Mesodermal cell (in vitro differentiated cells): Measurements from ENCODE around the gene SMARCA5.
"Not testable (repeated sequence)": the region's sequence is repeated elsewhere in the genome, so short reads cannot be mapped to it uniquely, and the experiment has no call there.

Source experiments
- H3K27ac ChIP-seq: 2 replicates; pipeline ENCODE4 v1.7.0; 2013; ENCODE audit warnings: mild to moderate bottlenecking, low read depth, low read length, moderate library complexity; ENCODE audit not compliant: severe bottlenecking
- H3K36me3 ChIP-seq: 2 replicates; pipeline ENCODE4 v1.7.1; 2013; ENCODE audit warnings: mild to moderate bottlenecking, low read length, moderate library complexity; ENCODE audit not compliant: control insufficient read depth, insufficient read depth
- H3K4me1 ChIP-seq: one replicate; pipeline ENCODE4 v1.7.1; 2013; ENCODE audit warnings: mild to moderate bottlenecking, low read length; ENCODE audit not compliant: insufficient read depth, control insufficient read depth, poor library complexity, severe bottlenecking
- H3K4me3 ChIP-seq: 2 replicates; pipeline ENCODE4 v1.7.0; 2013; ENCODE audit warnings: low read length, control low read depth, mild to moderate bottlenecking; ENCODE audit not compliant: insufficient read depth, poor library complexity, severe bottlenecking; ENCODE audit errors: extremely low read depth
- H3K9me3 ChIP-seq: 2 replicates; pipeline ENCODE4 v1.7.1; 2013; ENCODE audit warnings: mild to moderate bottlenecking, low read length, moderate library complexity; ENCODE audit not compliant: control insufficient read depth
- WGBS, 2 experiments: methylation state at CpG; one replicate each; pipeline ENCODE4 v1.1.5; 2013; ENCODE audit warnings: missing lambda C conversion rate in 2 of 2; ENCODE audit not compliant: insufficient coverage in 2 of 2; 5-methylcytosine and 5-hydroxymethylcytosine counted together

The SMARCA5 gene

GRCh38 chr4:143506031-143506430, 7.5 kb upstream of the SMARCA5 start:
- H3K4me3 ChIP-seq: no peak overlapping the region
- H3K9me3 ChIP-seq: no peaks in the 10 kb centered on the region
- H3K27ac ChIP-seq: no peak overlapping the region
- WGBS, 2 experiments: 80% methylated on average over 1 of the region's 1 CpG; no CpG with 5 or more reads in 1 of the 2 experiments
- no peaks in the 10 kb centered on the region for H3K36me3 ChIP-seq
- H3K4me1 ChIP-seq: no peaks in the 10 kb centered on the region

- no peaks in the 10 kb centered on the region for H3K4me1 ChIP-seq
- H3K36me3 ChIP-seq: no peaks in the 10 kb centered on the region
- WGBS, 2 experiments: 94% methylated on average over 2 to 5 of the region's 7 CpGs
- no peak overlapping the region for H3K27ac ChIP-seq
- no peaks in the 10 kb centered on the region for H3K9me3 ChIP-seq
- no peak overlapping the region for H3K4me3 ChIP-seq
Observed at GRCh38 chr4:143511906-143512305, 1.6 kb upstream of the SMARCA5 start.

DNA sequence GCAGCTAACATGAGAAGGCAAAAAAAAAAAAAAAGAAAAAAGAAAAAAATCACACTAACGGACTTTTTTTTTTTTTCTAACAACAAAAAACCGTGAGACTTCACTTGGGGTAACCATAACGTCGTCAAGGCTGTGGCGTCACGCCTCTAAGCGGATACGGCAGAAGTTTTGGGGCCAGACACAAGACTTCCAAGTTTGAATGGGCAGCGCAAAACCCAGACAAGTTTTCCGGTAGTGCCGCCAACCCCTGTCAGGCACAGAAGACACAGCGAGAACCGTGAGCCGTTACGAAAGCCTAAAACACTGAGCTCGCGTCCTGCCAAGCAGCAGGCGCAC, 556 bp upstream of the SMARCA5 start:
- Histone ChIP-seq H3K27ac (peak overlapping the region; percentile 97), H3K4me3 (peak overlapping the region; percentile 88), H3K36me3 (peaks cover 9% of the 10 kb centered on the region), H3K4me1 (no peaks in the 10 kb centered on the region), H3K9me3 (no peaks in the 10 kb centered on the region)
- 1% methylated on average over 15 to 17 of the region's 18 CpGs for WGBS, 2 experiments

DNA sequence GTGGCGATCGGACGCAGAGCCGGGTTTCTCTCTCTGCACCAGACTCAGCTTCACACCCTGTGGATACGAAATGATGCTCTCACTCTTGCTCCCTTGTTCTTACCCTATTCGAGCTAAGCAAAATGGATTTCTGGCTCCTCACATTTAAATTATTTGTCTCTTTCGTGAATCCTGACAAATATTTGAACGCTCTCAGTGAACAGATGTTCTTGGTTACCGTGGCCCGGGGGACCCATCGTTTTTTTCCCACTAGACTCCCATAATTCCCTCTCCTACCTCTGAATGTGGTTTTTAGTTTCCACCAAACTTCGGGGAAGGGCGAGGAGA, 630 bp downstream of the SMARCA5 start:
- H3K36me3 ChIP-seq: peaks cover 16% of the 10 kb centered on the region
- 0% methylated on average over 10 to 11 of the region's 13 CpGs for WGBS, 2 experiments
- peak overlapping the region; percentile 97 for H3K27ac ChIP-seq
- peak overlapping the region; percentile 88 for H3K4me3 ChIP-seq
- H3K4me1 ChIP-seq: no peaks in the 10 kb centered on the region
- H3K9me3 ChIP-seq: no peaks in the 10 kb centered on the region

DNA sequence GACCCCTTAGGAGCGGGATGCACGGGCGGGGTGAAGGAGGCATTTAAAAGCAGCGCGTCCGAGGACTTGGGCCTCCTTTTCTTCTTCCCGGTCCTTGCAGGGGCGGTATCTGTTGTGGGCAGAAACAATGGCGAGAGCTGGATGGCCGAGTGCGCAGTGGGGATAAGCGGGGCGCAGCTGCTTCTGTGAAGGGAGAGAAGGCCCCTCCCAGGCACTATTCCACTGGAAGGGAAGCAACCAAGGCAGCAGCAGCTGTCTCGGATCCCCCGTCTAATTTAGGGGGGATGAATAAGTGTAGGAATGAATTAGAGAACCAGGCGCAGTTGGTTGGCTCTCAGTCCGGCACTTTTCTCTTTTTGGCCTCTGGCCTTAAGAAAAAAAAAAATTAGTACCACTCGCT, 995 bp downstream of the SMARCA5 start:
- H3K9me3 ChIP-seq: no peaks in the 10 kb centered on the region
- H3K4me3 ChIP-seq: peak overlapping the region; percentile 88
- H3K36me3 ChIP-seq: peaks cover 20% of the 10 kb centered on the region
- 1 to 2% methylated on average over 8 to 13 of the region's 18 CpGs for WGBS, 2 experiments
- no peaks in the 10 kb centered on the region for H3K4me1 ChIP-seq
- peak overlapping the region; percentile 97 for H3K27ac ChIP-seq

DNA sequence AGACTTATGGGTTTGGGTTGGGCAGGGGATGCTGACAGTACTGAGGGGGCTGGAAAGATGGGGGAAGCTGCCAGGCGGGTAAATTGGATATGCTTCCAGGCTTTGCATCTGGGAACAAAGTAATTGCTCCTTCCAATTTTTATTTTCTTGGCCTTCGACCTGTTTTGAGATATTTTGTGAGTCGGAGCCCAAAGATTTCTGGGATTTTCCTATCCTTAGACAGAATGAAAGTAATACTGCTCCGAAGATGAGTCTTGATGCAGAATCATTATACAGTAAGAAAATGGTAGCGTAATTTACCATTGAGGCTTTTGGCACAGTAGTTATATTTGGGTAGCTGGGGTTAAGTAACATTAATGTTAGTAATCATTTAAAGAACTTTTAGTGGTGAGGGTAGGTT, 1.4 kb downstream of the SMARCA5 start:
- Histone ChIP-seq H3K4me1 (no peaks in the 10 kb centered on the region), H3K36me3 (peaks cover 24% of the 10 kb centered on the region), H3K27ac (peak overlapping the region; percentile 97), H3K4me3 (peak overlapping the region; percentile 88), H3K9me3 (no peaks in the 10 kb centered on the region)
- 0 to 19% methylated on average over 1 to 2 of the region's 5 CpGs for WGBS, 2 experiments

GRCh38 chr4:143515905-143516304, 2.4 kb downstream of the SMARCA5 start:
- H3K4me3 ChIP-seq: peak overlapping the region; percentile 88
- H3K36me3 ChIP-seq: peaks cover 32% of the 10 kb centered on the region
- H3K27ac ChIP-seq: no peak overlapping the region

GRCh38 chr4:143517764-143518163, 4.3 kb downstream of the SMARCA5 start:
- no peak overlapping the region for H3K27ac ChIP-seq
- H3K36me3 ChIP-seq: peaks cover 46% of the 10 kb centered on the region
- no peak overlapping the region for H3K4me3 ChIP-seq
- H3K9me3 ChIP-seq: no peaks in the 10 kb centered on the region
- H3K4me1 ChIP-seq: no peaks in the 10 kb centered on the region
- WGBS, 2 experiments: no CpG with 5 or more reads among the region's 2 CpGs

More at GRCh38 chr4:143515905-143516304, 2.4 kb downstream of the SMARCA5 start:
- Histone ChIP-seq H3K9me3 (no peaks in the 10 kb centered on the region), H3K4me1 (no peaks in the 10 kb centered on the region)

DNA sequence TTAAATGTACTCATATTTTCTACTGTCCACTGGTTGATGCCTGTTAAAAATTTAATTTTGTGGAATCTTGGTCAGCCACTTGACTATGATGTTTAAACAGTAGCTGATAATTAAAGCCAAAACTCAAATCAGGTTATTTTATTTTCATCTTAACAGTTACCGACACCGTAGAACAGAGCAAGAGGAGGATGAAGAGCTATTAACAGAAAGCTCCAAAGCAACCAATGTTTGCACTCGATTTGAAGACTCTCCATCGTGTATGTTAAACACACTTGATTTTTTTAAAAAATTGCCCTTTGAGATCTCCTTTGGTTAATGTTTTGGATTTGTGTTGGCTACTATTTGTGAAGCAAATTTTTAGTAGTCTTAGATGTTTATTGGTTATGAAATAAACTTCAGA, 10.7 kb downstream of the SMARCA5 start:
- peaks cover 87% of the 10 kb centered on the region for H3K36me3 ChIP-seq
- 96 to 100% methylated on average over 1 to 4 of the region's 4 CpGs for WGBS, 2 experiments
- H3K4me1 ChIP-seq: no peaks in the 10 kb centered on the region
- no peak overlapping the region for H3K27ac ChIP-seq
- no peaks in the 10 kb centered on the region for H3K9me3 ChIP-seq
- no peak overlapping the region for H3K4me3 ChIP-seq

DNA sequence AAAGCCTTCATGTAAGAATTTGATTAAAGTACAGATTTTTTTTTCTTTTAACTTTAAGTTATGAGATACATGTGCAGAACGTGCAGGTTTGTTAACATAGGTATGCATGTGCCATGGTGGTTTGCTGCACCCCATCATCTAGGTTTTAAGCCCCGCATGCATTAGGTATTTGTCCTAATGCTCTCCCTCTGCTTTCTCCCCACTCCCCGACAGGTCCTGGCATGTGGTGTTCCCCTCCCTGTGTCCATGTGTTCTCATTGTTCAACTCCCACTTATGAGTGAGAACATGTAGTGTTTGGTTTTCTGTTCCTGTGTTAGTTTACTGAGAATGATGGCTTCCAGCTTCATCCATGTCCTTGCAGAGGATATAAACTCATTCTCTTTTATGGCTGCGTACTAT, 14.5 kb downstream of the SMARCA5 start:
- not testable (repeated sequence) for H3K4me3 ChIP-seq, H3K9me3 ChIP-seq, H3K27ac ChIP-seq, H3K4me1 ChIP-seq
- peaks cover 84% of the 10 kb centered on the region for H3K36me3 ChIP-seq
- WGBS, 2 experiments: 82% methylated on average over 2 of the region's 4 CpGs; no CpG with 5 or more reads in 1 of the 2 experiments

GRCh38 chr4:143531380-143531779, 17.9 kb downstream of the SMARCA5 start:
- Histone ChIP-seq H3K27ac (no peak overlapping the region), H3K4me3 (no peak overlapping the region), H3K9me3 (no peaks in the 10 kb centered on the region), H3K4me1 (no peaks in the 10 kb centered on the region), H3K36me3 (peaks cover 83% of the 10 kb centered on the region)
- WGBS, 2 experiments: no CpG with 5 or more reads among the region's 1 CpG
